GM12878 (cell line): Measurements from ENCODE around the gene RAB3GAP1. TPM values are rescaled to one million over a fixed set of nuclear protein-coding genes. Genes with fewer than 3 reads are reported as not detected.

Experiments
- ATAC-seq: fragments of 200-7000 bp; cut with Tn5 transposase; 3 replicates; pipeline ENCODE4 v1.9.1; 2020; ENCODE audit warnings: mild to moderate bottlenecking, moderate library complexity
- BruUV-seq: library from RNA; stranded (reverse); fragments of 400-500 nt; replicated peaks from 2 replicates; lab custom pipeline; 2021; lab: Mats Ljungman, UMichigan
- CTCF ChIA-PET: fragments of 300-600 bp; sonication (Branson Sonifier 250); formaldehyde crosslinking; extraction: SDS; loops from one replicate; lab custom pipeline; 2021; ENCODE audit warnings: inconsistent platforms; lab: Yijun Ruan, JAX
- POLR2A ChIA-PET: fragments of 350-600 bp; formaldehyde crosslinking; extraction: SDS; loops from one replicate; lab custom pipeline; 2021; ENCODE audit warnings: inconsistent platforms; lab: Charles Lee
- RAD21 ChIA-PET: fragments of 300-600 bp; sonication (Branson Sonifier 250); formaldehyde crosslinking; loops from one replicate; lab custom pipeline; 2023; ENCODE audit warnings: antibody characterized with exemption; ENCODE audit not compliant: unreplicated experiment; lab: Charles Lee
- SMC1A ChIA-PET: fragments of 300-600 bp; sonication (Branson Sonifier 250); formaldehyde crosslinking; loops from one replicate; lab custom pipeline; 2023; ENCODE audit not compliant: unreplicated experiment, uncharacterized antibody; lab: Charles Lee
- DNase-seq: peaks from one replicate; pipeline ENCODE4 v3.0.0-alpha.2; 2011; ENCODE audit warnings: low read depth, low spot score
- FAIRE-seq: peaks from 3 replicates; lab custom pipeline; 2011; peaks lifted over from hg19 to GRCh38; lab: Jason Lieb, UNC
- H2AFZ ChIP-seq: 2 replicates; pipeline ENCODE4 v1.6.0; 2011; ENCODE audit warnings: low read depth, low read length, control low read depth; ENCODE audit not compliant: control insufficient read depth
- H3K27ac ChIP-seq: 2 replicates; pipeline ENCODE4 v1.5.1; 2011; ENCODE audit warnings: control low read depth; ENCODE audit not compliant: control insufficient read depth, insufficient read depth
- H3K27me3 ChIP-seq, 2 experiments: replicated peaks in 1 of 2; 2 replicates each; pipeline versions ENCODE4 v1.6.0 to v1.6.1; 2011; ENCODE audit warnings: low read length in 1 of 2; ENCODE audit not compliant: control insufficient read depth in 2 of 2, insufficient read depth in 2 of 2
- H3K36me3 ChIP-seq, 2 experiments: 2 replicates each; pipeline ENCODE4 v1.5.1; 2011; ENCODE audit warnings: low read length in 1 of 2; ENCODE audit not compliant: control insufficient read depth in 2 of 2, insufficient read depth in 2 of 2
- H3K4me1 ChIP-seq: 2 replicates; pipeline ENCODE4 v1.6.1; 2011; ENCODE audit warnings: mild to moderate bottlenecking, low read length, moderate library complexity, mixed read lengths; ENCODE audit not compliant: control insufficient read depth, insufficient read depth
- H3K4me2 ChIP-seq: 2 replicates; pipeline ENCODE4 v1.6.0; 2011; ENCODE audit warnings: control low read depth; ENCODE audit not compliant: control insufficient read depth, insufficient read depth
- H3K4me3 ChIP-seq: fragments of 200-600 bp; sonication (generic); 2 replicates; pipeline ENCODE4 v1.5.1; 2016
- H3K79me2 ChIP-seq: 2 replicates; pipeline ENCODE4 v1.6.0; 2011; ENCODE audit warnings: low read length; ENCODE audit not compliant: control insufficient read depth, insufficient read depth
- H3K9ac ChIP-seq: 2 replicates; pipeline ENCODE4 v1.8.0; 2011; ENCODE audit warnings: low read length, control low read depth, mixed read lengths; ENCODE audit not compliant: control insufficient read depth, insufficient read depth
- H3K9me3 ChIP-seq: replicated peaks from 3 replicates; pipeline ENCODE4 v1.5.1; 2011; ENCODE audit warnings: mild to moderate bottlenecking, low read length; ENCODE audit not compliant: control insufficient read depth, insufficient read depth
- H4K20me1 ChIP-seq: 2 replicates; pipeline ENCODE4 v1.6.0; 2011; ENCODE audit not compliant: control insufficient read depth, insufficient read depth
- CREB1 ChIP-seq: IDR thresholded peaks from 2 replicates; pipeline ENCODE4 v1.6.1; 2012; ENCODE audit warnings: low read depth, mild to moderate bottlenecking, inconsistent platforms
- EED ChIP-seq: sonication (generic); IDR thresholded peaks from 2 replicates; pipeline ENCODE4 v1.6.1; 2016; ENCODE audit warnings: antibody characterized with exemption, low read depth
- FOS ChIP-seq: IDR thresholded peaks from 3 replicates; pipeline ENCODE4 v1.6.1; 2011; ENCODE audit warnings: borderline replicate concordance; ENCODE audit not compliant: insufficient read length; ENCODE audit errors: extremely low read depth
- FOXM1 ChIP-seq: IDR thresholded peaks from 2 replicates; pipeline ENCODE4 v1.6.1; 2012; ENCODE audit warnings: low read depth, mild to moderate bottlenecking, inconsistent platforms, low read length, moderate library complexity
- IRF4 ChIP-seq: IDR thresholded peaks from 2 replicates; pipeline ENCODE4 v1.6.1; 2011; ENCODE audit warnings: low read depth, low read length
- JUND ChIP-seq: IDR thresholded peaks from 2 replicates; pipeline ENCODE4 v1.6.1; 2012; ENCODE audit warnings: low read depth, mild to moderate bottlenecking, low read length, improper control_type of control experiment, moderate library complexity
- KLF5 ChIP-seq: fragments of 450-650 bp; IDR thresholded peaks from 2 replicates; pipeline ENCODE4 v1.6.1; 2014; ENCODE audit warnings: mild to moderate bottlenecking; ENCODE audit not compliant: partially characterized antibody
- NKRF ChIP-seq: fragments of 450-650 bp; conservative IDR thresholded peaks from 2 replicates; pipeline ENCODE4 v1.6.1; 2017; ENCODE audit warnings: mild to moderate bottlenecking, moderate library complexity
- POLR2AphosphoS5 ChIP-seq: IDR thresholded peaks from 2 replicates; pipeline ENCODE4 v1.6.1; 2011; ENCODE audit warnings: mild to moderate bottlenecking, low read length, inconsistent platforms
- PRDM15 ChIP-seq: fragments of 450-650 bp; formaldehyde crosslinking; IDR thresholded peaks from 2 replicates; pipeline ENCODE4 v1.4.0; 2020; ENCODE audit warnings: mild to moderate bottlenecking, moderate library complexity
- RAD21 ChIP-seq: IDR thresholded peaks from 2 replicates; pipeline ENCODE4 v1.6.1; 2011; ENCODE audit warnings: mild to moderate bottlenecking, low read depth, low read length, moderate library complexity; ENCODE audit not compliant: insufficient read depth
- TARDBP ChIP-seq: IDR thresholded peaks from 2 replicates; pipeline ENCODE4 v1.6.1; 2016; ENCODE audit warnings: borderline replicate concordance
- TCF3 ChIP-seq: IDR thresholded peaks from 2 replicates; pipeline ENCODE4 v1.6.1; 2012; ENCODE audit warnings: low read depth, mild to moderate bottlenecking, low read length, borderline replicate concordance; ENCODE audit not compliant: insufficient read depth
- ZSCAN29 ChIP-seq: fragments of 450-650 bp; IDR thresholded peaks from 2 replicates; pipeline ENCODE4 v1.6.1; 2017; ENCODE audit warnings: mild to moderate bottlenecking, moderate library complexity
- WGBS: methylation state at CpG from one replicate; pipeline ENCODE4 v1.1.6; 2016; ENCODE audit warnings: low lambda C conversion rate; ENCODE audit not compliant: insufficient replicate concordance, insufficient coverage; ENCODE audit errors: missing lambda C conversion rate; 5-methylcytosine and 5-hydroxymethylcytosine counted together
- in situ Hi-C: fragments of 300-500 bp; cut with MboI; formaldehyde crosslinking; loops from 9 replicates; pipeline ENCODE4 v1.14.3; 2018; ENCODE audit warnings: mixed read lengths
- intact Hi-C: fragments of 100-400 bp; cut with micrococcal nuclease; formaldehyde crosslinking; loops from one replicate; pipeline ENCODE4 v1.14.2; 2022; ENCODE audit not compliant: unreplicated experiment
- polyA plus RNA-seq, 11 experiments: library from polyadenylated mRNA; depleted of rRNA in 4 of 11; unstranded in 6 of 11; stranded (reverse) in 5 of 11; fragments of >200 nt; fragmentation: Nextera tagmentation in 4 of 11; fragmentation: Illumina TruSeq in 1 of 11; extraction: Ambion mirVana in 4 of 11; extraction: Trizol in 1 of 11; gene quantifications; 1 replicate in 1 of 11; 2 replicates in 10 of 11; pipeline versions ENCODE4 v1.2.1 to v1.2.3, GENCODE V29; 2011 to 2016; ENCODE audit warnings: inconsistent platforms in 2 of 11, missing spikeins in 2 of 11, low read depth in 1 of 11
- total RNA-seq, 4 experiments: library from RNA; depleted of rRNA in 3 of 4; stranded (reverse); fragments of >200 nt in 3 of 4; fragmentation: Illumina TruSeq in 1 of 4; extraction: Trizol in 1 of 4; gene quantifications; 2 replicates each; pipeline versions ENCODE4 v1.2.1 to v1.2.3, GENCODE V29; 2013 to 2021

Gene RAB3GAP1
- total and polyA plus RNA-seq, 10 of the 15 experiments (the other 5 are each of a cell fraction or from before 2014, with no cell fraction given) = 13.7 to 36.9 (median 21.0) TPM

- intact Hi-C loops = no loop called here
- no peak overlapping the region for H2AFZ ChIP-seq
- H3K9ac ChIP-seq = no peak overlapping the region
- in situ Hi-C loops = no loop called here
- no peaks in the 10 kb centered on the region for H3K4me1 ChIP-seq
- ChIA-PET RAD21 (interaction anchor here (0.5 kb wide), 1 partner anchor 662 kb away, joined by 5 read pairs; no protein-coding TSS in a partner anchor), CTCF (interaction anchor here (1.5 kb wide), 1 partner anchor 17 kb away, joined by 4 read pairs; no protein-coding TSS in a partner anchor), SMC1A (interaction anchor here (1.2 kb wide), 1 partner anchor 39 kb away, joined by 3 read pairs; no protein-coding TSS in a partner anchor), POLR2A (no interaction called here)
- H3K36me3 ChIP-seq = peaks cover 0 to 2% of the 10 kb centered on the region in 2 experiments; a peak in 3 of 4 replicates
- FAIRE-seq (no peak), ATAC-seq (no peak), DNase-seq (no peak)
- TF ChIP-seq CREB1 (no peak), JUND (no peak), NKRF (no peak), RAD21 (no peak), EED (no peak), TCF3 (no peak), FOS (no peak), IRF4 (no peak), ZSCAN29 (no peak), PRDM15 (CRISPR knock-in tag) (no peak), KLF5 (no peak), POLR2AphosphoS5 (no peak), TARDBP (no peak), FOXM1 (no peak)
- H3K9me3 ChIP-seq = no peaks in the 10 kb centered on the region
- no peak overlapping the region for H3K4me3 ChIP-seq
- BruUV-seq = no TSS peak
- H3K27ac ChIP-seq = no peak overlapping the region
- WGBS = 100% methylated on average over 1 of the region's 1 CpG
- H3K4me2 ChIP-seq = no peak overlapping the region
- no peaks in the 10 kb centered on the region for H4K20me1 ChIP-seq
- no peaks in the 10 kb centered on the region for H3K79me2 ChIP-seq
- no peaks in the 10 kb centered on the region for H3K27me3 ChIP-seq
Observed at GRCh38 chr2:135124924-135125886, 73.1 kb downstream of the RAB3GAP1 start.
